Spleen (tissue), 11 donors: ENCODE measurements around the gene KCND2. TPM values are rescaled to one million over a fixed set of nuclear protein-coding genes. Genes with fewer than 3 reads are reported as not detected.
A peak's percentile ranks its signal among the peaks of the same experiment; 100 is the strongest.

Experiments used
- DNase-seq: peaks from one replicate; pipeline ENCODE4 v3.0.0-alpha.2; 2020
- H3K27ac ChIP-seq, 8 donors: fragments of 200-600 bp; sonication (generic) in 7 of 8; 1 replicate in 4 of 8; 2 replicates in 4 of 8; pipeline versions ENCODE4 v1.5.0 to v1.8.0; 2016 to 2021; ENCODE audit warnings: inconsistent platforms in 4 of 8, mild to moderate bottlenecking in 4 of 8, moderate library complexity in 1 of 8
- H3K27me3 ChIP-seq, 7 donors: fragments of 200-600 bp; sonication (generic) in 6 of 7; replicated peaks in 1 of 7; 1 replicate in 4 of 7; 2 replicates in 3 of 7; pipeline versions ENCODE4 v1.5.0 to v1.8.0; 2016 to 2021; ENCODE audit warnings: inconsistent platforms in 3 of 7, mild to moderate bottlenecking in 1 of 7
- H3K36me3 ChIP-seq, 6 donors: fragments of 200-600 bp; sonication (generic) in 5 of 6; 1 replicate in 4 of 6; 2 replicates in 2 of 6; pipeline versions ENCODE4 v1.5.0 to v1.8.0; 2016 to 2021; ENCODE audit warnings: inconsistent platforms in 2 of 6
- H3K4me1 ChIP-seq, 6 donors: fragments of 200-600 bp; sonication (generic) in 5 of 6; 1 replicate in 3 of 6; 2 replicates in 3 of 6; pipeline versions ENCODE4 v1.5.0 to v1.8.0; 2016 to 2021; ENCODE audit warnings: inconsistent platforms in 3 of 6
- H3K4me3 ChIP-seq, 8 donors: fragments of 200-600 bp; sonication (generic) in 7 of 8; 1 replicate in 4 of 8; 2 replicates in 4 of 8; pipeline versions ENCODE4 v1.5.0 to v1.8.0; 2016 to 2021; ENCODE audit warnings: inconsistent platforms in 4 of 8, mild to moderate bottlenecking in 4 of 8, moderate library complexity in 2 of 8
- H3K9me3 ChIP-seq, 8 donors: fragments of 200-600 bp; sonication (generic) in 7 of 8; 1 replicate in 4 of 8; 2 replicates in 4 of 8; pipeline versions ENCODE4 v1.5.0 to v1.8.0; 2016 to 2021; ENCODE audit warnings: inconsistent platforms in 4 of 8
- POLR2A ChIP-seq, 3 donors: fragments of 450-650 bp; IDR thresholded peaks; one replicate each; pipeline ENCODE4 v1.5.1; 2017; ENCODE audit warnings: antibody characterized with exemption in 3 of 3, mild to moderate bottlenecking in 1 of 3
- POLR2AphosphoS5 ChIP-seq, 3 donors: sonication (generic); formaldehyde crosslinking; IDR thresholded peaks; one replicate each; pipeline ENCODE4 v1.5.1; 2017; ENCODE audit warnings: antibody characterized with exemption in 3 of 3
- WGBS, 5 donors: extraction: QIAGEN DNeasy Blood & Tissue Kit in 3 of 5; methylation state at CpG; one replicate each; pipeline versions ENCODE4 v1.1.5 to v1.1.7; 2013 to 2018; 5-methylcytosine and 5-hydroxymethylcytosine counted together
- intact Hi-C: fragments of 100-400 bp; cut with DNase I; formaldehyde crosslinking; loops from one replicate; pipeline ENCODE4 v1.15.0; 2023; ENCODE audit warnings: low total_unique reads
- polyA plus RNA-seq, 3 donors: library from polyadenylated mRNA; stranded (reverse); fragments of 200-250 nt; gene quantifications; one replicate each; pipeline ENCODE4 v1.2.1, GENCODE V29; 2013
- total RNA-seq, 7 donors: library from RNA; depleted of rRNA in 3 of 7; stranded (reverse); fragments of >200 nt in 3 of 7; fragmentation: NEBNext Ultra II Directional in 4 of 7; extraction: Animal tissue kit (Norgen Biotek cat#: 25700) in 4 of 7; gene quantifications; one replicate each; pipeline versions ENCODE4 v1.1.0 to v1.2.1, GENCODE V29; 2016 to 2021
- TF ChIP-seq, protein P1 (sequence below), 11 experiments: fragments of 200-600 bp in 7 of 11; fragments of 450-650 bp in 4 of 11; sonication (generic) in 4 of 11; IDR thresholded peaks in 8 of 11; conservative IDR thresholded peaks in 3 of 11; 1 replicate in 7 of 11; 2 replicates in 4 of 11; pipeline versions ENCODE4 v1.4.0 to v1.8.0; 2016 to 2021; ENCODE audit warnings: antibody characterized with exemption in 11 of 11, inconsistent platforms in 4 of 11, mild to moderate bottlenecking in 1 of 11
- donor health status: healthy with polysubstance abuse.
- donor health status: DM: no; HTN: no; CAD: no; lungs with moderate emphysema.
- donor health status: DM: no; HTN: no; CAD: no.
- donor health status: Bipolar disorder and iron deficiency.
- donor health status: healthy.
- donor health status: DM: no; HTN: no; CAD: no.
- donor health status: DM: yes; HTN: yes; CAD: no.

Gene KCND2
- total and polyA plus RNA-seq, 10 donors: 0.02 to 0.80 (median 0.26) TPM; not detected in 1

DNA sequence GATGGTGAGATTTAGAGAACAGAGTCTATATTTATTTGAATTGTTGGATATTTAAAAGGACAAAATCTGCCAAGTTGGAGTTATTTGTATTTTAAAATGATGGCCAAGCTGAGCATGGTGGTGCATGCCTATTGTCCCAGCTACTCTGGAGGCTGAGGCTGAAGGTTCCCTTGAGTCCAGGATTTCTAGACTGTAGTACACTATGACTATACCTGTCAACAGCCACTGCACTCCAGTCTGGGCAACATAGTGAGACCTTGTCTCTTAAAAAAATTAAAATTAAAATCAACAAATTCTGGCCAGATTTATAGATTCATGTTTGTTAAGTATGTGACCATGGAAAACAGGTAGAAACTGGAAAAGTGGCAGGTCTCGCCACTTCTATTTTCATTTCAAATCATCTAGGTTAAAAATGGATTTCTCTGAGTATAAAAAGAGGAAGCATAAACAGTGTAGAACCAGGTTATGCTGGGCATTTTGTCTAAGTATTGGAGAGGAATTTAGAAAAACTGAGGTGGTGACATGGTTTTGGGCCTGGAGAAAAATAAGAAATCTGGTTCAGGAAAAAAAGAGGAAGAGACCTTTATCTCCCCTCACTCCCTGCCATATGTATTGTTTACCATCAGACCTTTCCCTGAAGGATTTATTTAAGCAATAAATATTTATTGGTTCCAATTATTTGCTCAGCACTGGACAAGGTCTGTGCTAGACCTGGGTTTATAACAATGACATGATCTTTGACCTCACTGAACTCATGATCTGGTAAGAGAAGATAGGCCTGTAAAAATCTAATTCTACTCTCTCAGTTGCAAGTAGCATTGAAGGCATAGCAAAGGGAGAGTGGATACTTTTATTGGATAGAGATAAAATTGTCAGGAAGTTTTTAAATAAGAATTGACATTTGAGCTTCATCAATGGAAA lies 450.8 kb downstream of the KCND2 start:
- TF ChIP-seq POLR2AphosphoS5 (IDR thresholded peaks at IDR 0.05) (no peak), POLR2A (IDR thresholded peaks at IDR 0.05) (no peak)
- TF ChIP-seq, protein P1, sequence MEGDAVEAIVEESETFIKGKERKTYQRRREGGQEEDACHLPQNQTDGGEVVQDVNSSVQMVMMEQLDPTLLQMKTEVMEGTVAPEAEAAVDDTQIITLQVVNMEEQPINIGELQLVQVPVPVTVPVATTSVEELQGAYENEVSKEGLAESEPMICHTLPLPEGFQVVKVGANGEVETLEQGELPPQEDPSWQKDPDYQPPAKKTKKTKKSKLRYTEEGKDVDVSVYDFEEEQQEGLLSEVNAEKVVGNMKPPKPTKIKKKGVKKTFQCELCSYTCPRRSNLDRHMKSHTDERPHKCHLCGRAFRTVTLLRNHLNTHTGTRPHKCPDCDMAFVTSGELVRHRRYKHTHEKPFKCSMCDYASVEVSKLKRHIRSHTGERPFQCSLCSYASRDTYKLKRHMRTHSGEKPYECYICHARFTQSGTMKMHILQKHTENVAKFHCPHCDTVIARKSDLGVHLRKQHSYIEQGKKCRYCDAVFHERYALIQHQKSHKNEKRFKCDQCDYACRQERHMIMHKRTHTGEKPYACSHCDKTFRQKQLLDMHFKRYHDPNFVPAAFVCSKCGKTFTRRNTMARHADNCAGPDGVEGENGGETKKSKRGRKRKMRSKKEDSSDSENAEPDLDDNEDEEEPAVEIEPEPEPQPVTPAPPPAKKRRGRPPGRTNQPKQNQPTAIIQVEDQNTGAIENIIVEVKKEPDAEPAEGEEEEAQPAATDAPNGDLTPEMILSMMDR (IDR thresholded peaks at IDR 0.05 in 8 of 11, conservative IDR thresholded peaks at IDR 0.05 in 3 of 11): no peak
- WGBS, 5 donors: 69 to 80% (median 78%) methylated on average over 1 of the region's 1 CpG
- peaks cover 0 to 4% (median 0%) of the 10 kb centered on the region in 6 donors for H3K4me1 ChIP-seq
- H3K36me3 ChIP-seq: no peaks in the 10 kb centered on the region
- no peak overlapping the region for H3K27ac ChIP-seq
- H3K9me3 ChIP-seq: no peaks in the 10 kb centered on the region
- no peaks in the 10 kb centered on the region for H3K27me3 ChIP-seq
- no peak overlapping the region for H3K4me3 ChIP-seq
- intact Hi-C loops: no loop called here
- no peak for DNase-seq

DNA sequence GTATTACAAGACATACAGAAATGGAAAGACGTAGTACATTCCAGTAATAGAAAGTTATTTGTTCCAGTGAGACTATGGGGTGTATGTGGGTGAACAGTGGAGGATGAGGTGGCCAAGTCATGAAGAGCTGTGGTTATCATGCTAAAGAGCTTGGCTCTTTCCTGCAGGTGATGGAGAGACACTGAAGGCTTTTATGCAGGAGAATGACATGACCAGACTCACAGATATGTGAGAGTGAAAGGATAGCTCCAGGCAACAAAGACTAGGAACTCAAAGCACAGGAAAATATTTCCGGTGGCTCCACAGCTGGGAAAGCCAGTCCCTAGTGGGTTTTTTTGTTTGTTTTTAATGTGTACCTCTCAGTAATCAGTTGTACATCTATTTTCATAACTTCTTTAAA lies 451.5 kb downstream of the KCND2 start:
- intact Hi-C loops: no loop called here

DNA sequence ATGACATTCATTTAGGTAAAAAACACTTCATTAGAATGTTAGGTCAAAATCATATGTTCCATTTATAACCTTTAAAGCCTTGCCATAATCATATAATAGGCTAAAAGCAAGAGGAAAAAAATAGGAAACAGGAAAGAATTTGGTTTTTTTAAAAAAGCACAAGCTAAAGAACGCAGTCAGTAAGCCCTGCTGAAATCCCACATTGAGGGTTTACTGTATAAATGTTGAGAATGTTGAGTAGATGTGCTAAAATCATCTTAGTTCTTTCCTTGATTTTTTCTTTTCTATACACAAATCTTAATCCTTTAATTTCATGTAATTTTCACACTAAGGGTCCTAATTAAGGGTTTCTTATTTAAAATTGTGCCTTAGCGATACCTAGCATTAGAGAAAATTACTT lies 452.0 kb downstream of the KCND2 start:
- TF ChIP-seq, protein P1 (IDR thresholded peaks at IDR 0.05 in 8 of 11, conservative IDR thresholded peaks at IDR 0.05 in 3 of 11): no peak
- no peak for TF ChIP-seq POLR2A (IDR thresholded peaks at IDR 0.05)
- no peaks in the 10 kb centered on the region for H3K36me3 ChIP-seq
- intact Hi-C loops: no loop called here
- H3K9me3 ChIP-seq: no peaks in the 10 kb centered on the region
- no peak overlapping the region for H3K27ac ChIP-seq
- DNase-seq: no peak
- H3K4me1 ChIP-seq: peaks cover 0 to 4% (median 0%) of the 10 kb centered on the region in 6 donors
- no peak overlapping the region for H3K4me3 ChIP-seq
- WGBS, 5 donors: 50 to 72% (median 65%) methylated on average over 2 of the region's 2 CpGs
- no peaks in the 10 kb centered on the region for H3K27me3 ChIP-seq

More for the DNA sequence above, 451.5 kb downstream of the KCND2 start:
- Histone ChIP-seq H3K27ac (no peak overlapping the region), H3K9me3 (no peaks in the 10 kb centered on the region), H3K4me3 (no peak overlapping the region), H3K36me3 (no peaks in the 10 kb centered on the region), H3K4me1 (peaks cover 0 to 4% (median 0%) of the 10 kb centered on the region in 6 donors), H3K27me3 (no peaks in the 10 kb centered on the region)
- 84 to 91% (median 86%) methylated on average over 2 of the region's 2 CpGs for WGBS, 5 donors
- TF ChIP-seq POLR2A (IDR thresholded peaks at IDR 0.05) (no peak), POLR2AphosphoS5 (IDR thresholded peaks at IDR 0.05) (no peak)
- TF ChIP-seq, protein P1 (IDR thresholded peaks at IDR 0.05 in 8 of 11, conservative IDR thresholded peaks at IDR 0.05 in 3 of 11): no peak
- no peak for DNase-seq

DNA sequence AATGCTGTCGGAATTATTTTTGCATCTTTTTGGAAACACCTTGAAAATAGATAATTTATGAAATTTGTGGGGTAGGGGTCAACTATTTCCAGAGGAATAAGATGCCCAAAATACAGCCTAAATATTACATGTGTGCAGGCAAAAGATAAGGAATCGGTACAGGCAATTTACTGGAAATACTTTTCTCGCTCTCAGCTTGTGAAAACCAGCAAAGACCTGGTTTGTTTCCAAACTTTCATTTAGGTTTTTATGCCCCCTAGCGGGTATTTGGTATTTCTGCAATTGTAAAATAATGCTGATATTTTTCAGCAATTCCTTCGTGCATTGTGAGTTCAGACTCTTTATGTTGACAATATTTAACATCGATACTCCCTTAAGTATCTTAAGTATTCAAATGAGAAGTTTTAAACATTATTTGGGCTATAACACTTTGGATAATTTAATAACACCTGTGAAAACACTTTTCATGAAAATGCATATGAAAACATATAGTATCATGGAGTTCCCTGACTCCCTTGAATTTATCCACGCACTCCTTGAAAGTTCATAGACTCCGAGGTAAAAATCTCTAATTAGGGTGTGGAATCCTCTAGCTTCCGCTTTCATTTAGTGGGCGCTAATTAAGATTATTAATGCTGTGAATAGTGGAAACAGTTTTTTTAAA lies 452.5 kb downstream of the KCND2 start:
- Histone ChIP-seq H3K4me1 (peaks cover 0 to 4% (median 0%) of the 10 kb centered on the region in 6 donors), H3K27me3 (no peaks in the 10 kb centered on the region), H3K9me3 (no peaks in the 10 kb centered on the region), H3K4me3 (no peak overlapping the region), H3K27ac (no peak overlapping the region), H3K36me3 (no peaks in the 10 kb centered on the region)
- intact Hi-C loops: no loop called here
- TF ChIP-seq, protein P1 (IDR thresholded peaks at IDR 0.05 in 8 of 11, conservative IDR thresholded peaks at IDR 0.05 in 3 of 11): peak in 7 of 11 experiments; percentile 13 to 61 (median 43)
- TF ChIP-seq POLR2AphosphoS5 (IDR thresholded peaks at IDR 0.05): no peak
- WGBS, 5 donors: 37 to 45% (median 41%) methylated on average over 10 of the region's 10 CpGs
- DNase-seq: no peak
